Keratinocyte (primary cell): ENCODE results near the gene CACHD1. TPM values are rescaled to one million over a fixed set of nuclear protein-coding genes. Genes with fewer than 3 reads are reported as not detected.

Experiments used
- DNase-seq: peaks from one replicate; pipeline ENCODE4 v3.0.0-alpha.2; 2011; ENCODE audit warnings: low read depth, missing footprints, low spot score
- FAIRE-seq: peaks from 2 replicates; lab custom pipeline; 2011; peaks lifted over from hg19 to GRCh38; lab: Jason Lieb, UNC
- H2AFZ ChIP-seq: 2 replicates; pipeline ENCODE4 v1.6.0; 2012; ENCODE audit warnings: low read length, control low read depth, inconsistent platforms; ENCODE audit not compliant: control insufficient read depth
- H3K27ac ChIP-seq: 2 replicates; pipeline ENCODE4 v1.5.1; 2011; ENCODE audit warnings: low read length; ENCODE audit not compliant: control insufficient read depth, insufficient read depth
- H3K27me3 ChIP-seq: 3 replicates; pipeline ENCODE4 v1.6.0; 2011; ENCODE audit warnings: low read length; ENCODE audit not compliant: control insufficient read depth, insufficient read depth; ENCODE audit errors: extremely low read depth
- H3K36me3 ChIP-seq, 2 experiments: 2 replicates in 1 of 2; 3 replicates in 1 of 2; pipeline ENCODE4 v1.5.1; 2011; ENCODE audit warnings: low read length in 2 of 2, mild to moderate bottlenecking in 1 of 2; ENCODE audit not compliant: control insufficient read depth in 2 of 2, insufficient read depth in 2 of 2; ENCODE audit errors: extremely low read depth in 1 of 2
- H3K4me1 ChIP-seq: 3 replicates; pipeline ENCODE4 v1.5.1; 2011; ENCODE audit warnings: low read length; ENCODE audit not compliant: control insufficient read depth, insufficient read depth; ENCODE audit errors: extremely low read depth
- H3K4me2 ChIP-seq: 3 replicates; pipeline ENCODE4 v1.6.0; 2011; ENCODE audit warnings: low read depth, low read length; ENCODE audit not compliant: control insufficient read depth, insufficient read depth; ENCODE audit errors: extremely low read depth
- H3K4me3 ChIP-seq, 3 experiments: fragments of 200-600 bp in 1 of 3; sonication (generic) in 1 of 3; 2 replicates in 2 of 3; 3 replicates in 1 of 3; pipeline ENCODE4 v1.5.1; 2011 to 2016; ENCODE audit warnings: low read length in 3 of 3, mild to moderate bottlenecking in 3 of 3, control low read depth in 2 of 3, inconsistent platforms in 1 of 3, low read depth in 1 of 3, mixed read lengths in 1 of 3, mixed run types in 1 of 3, moderate library complexity in 1 of 3; ENCODE audit not compliant: control insufficient read depth in 2 of 3, insufficient read depth in 2 of 3; ENCODE audit errors: extremely low read depth in 1 of 3
- H3K79me2 ChIP-seq: 2 replicates; pipeline ENCODE4 v1.6.0; 2012; ENCODE audit warnings: low read length; ENCODE audit not compliant: control insufficient read depth, insufficient read depth
- H3K9ac ChIP-seq: 3 replicates; pipeline ENCODE4 v1.6.0; 2011; ENCODE audit warnings: low read length; ENCODE audit not compliant: control insufficient read depth, insufficient read depth; ENCODE audit errors: extremely low read depth
- H3K9me1 ChIP-seq: 3 replicates; pipeline ENCODE4 v1.6.0; 2011; ENCODE audit warnings: low read length; ENCODE audit not compliant: control insufficient read depth, insufficient read depth; ENCODE audit errors: extremely low read depth
- H3K9me3 ChIP-seq: 2 replicates; pipeline ENCODE4 v1.5.1; 2012; ENCODE audit warnings: low read depth, low read length; ENCODE audit not compliant: control insufficient read depth
- H4K20me1 ChIP-seq: 3 replicates; pipeline ENCODE4 v1.6.0; 2011; ENCODE audit warnings: low read length; ENCODE audit not compliant: control insufficient read depth, insufficient read depth; ENCODE audit errors: extremely low read depth
- CTCF ChIP-seq, 3 experiments: IDR thresholded peaks in 1 of 3; conservative IDR thresholded peaks in 1 of 3; optimal IDR thresholded peaks in 1 of 3; 2 replicates in 2 of 3; 3 replicates in 1 of 3; pipeline versions ENCODE3 to v1.5.1; 2011; ENCODE audit warnings: low read length in 3 of 3, mild to moderate bottlenecking in 3 of 3, moderate library complexity in 2 of 3, control low read depth in 1 of 3, inconsistent platforms in 1 of 3; ENCODE audit not compliant: insufficient read depth in 2 of 3; ENCODE audit errors: extremely low read depth in 1 of 3
- EZH2 ChIP-seq: IDR thresholded peaks from one replicate; pipeline ENCODE4 v1.6.1; 2012; ENCODE audit warnings: inconsistent platforms, mild to moderate bottlenecking, low read length, moderate library complexity
- dilution Hi-C: fragments of 300-500 bp; cut with MboI; formaldehyde crosslinking; loops from one replicate; pipeline ENCODE4 v1.7.0; 2020; ENCODE audit warnings: low sequenced_read_pairs; ENCODE audit not compliant: extremely low pct_ligation_motif_present
- polyA plus RNA-seq, 5 experiments: library from polyadenylated mRNA; depleted of rRNA in 3 of 5; stranded (reverse) in 3 of 5; stranded (forward) in 1 of 5; unstranded in 1 of 5; fragments of >200 nt; gene quantifications; 1 replicate in 1 of 5; 2 replicates in 3 of 5; 3 replicates in 1 of 5; pipeline versions ENCODE4 v1.2.1 to v1.2.3, GENCODE V29; 2011 to 2012; ENCODE audit warnings: missing spikeins in 2 of 5, low read depth in 1 of 5, low replicate concordance in 1 of 5

Gene CACHD1
- polyA plus RNA-seq, 1 donor (not counting 4 experiments of a cell fraction or from before 2014, with no cell fraction given): 2.4 TPM

- no peaks in the 10 kb centered on the region for H3K9me3 ChIP-seq
- TF ChIP-seq CTCF (optimal IDR thresholded peaks at IDR 0.05 in 1 of 3, IDR thresholded peaks at IDR 0.05 in 1 of 3, conservative IDR thresholded peaks at IDR 0.05 in 1 of 3; ENCODE audit: extremely low read depth in 1 of 3, insufficient read depth in 2 of 3, low read length in 3 of 3) (no peak), EZH2 (no peak)
- DNase-seq: no peak
- H3K4me1 ChIP-seq: peaks cover 12% of the 10 kb centered on the region
- H3K36me3 ChIP-seq: no peaks in the 10 kb centered on the region
- H3K27ac ChIP-seq: no peak overlapping the region
- H3K4me2 ChIP-seq: no peak overlapping the region
- H3K4me3 ChIP-seq: no peak overlapping the region
- H3K27me3 ChIP-seq: no peaks in the 10 kb centered on the region
- H4K20me1 ChIP-seq: no peaks in the 10 kb centered on the region
- no peak for FAIRE-seq
- H3K9ac ChIP-seq: no peak overlapping the region
- H3K79me2 ChIP-seq: no peaks in the 10 kb centered on the region
- dilution Hi-C loops: no loop called here
- H2AFZ ChIP-seq: no peak overlapping the region
- H3K9me1 ChIP-seq: no peaks in the 10 kb centered on the region
Measured at GRCh38 chr1:64518692-64519481, 49.0 kb downstream of the CACHD1 start.

GRCh38 chr1:64519901-64520300 lies 50.0 kb downstream of the CACHD1 start:
- Histone ChIP-seq H4K20me1 (no peaks in the 10 kb centered on the region), H3K4me1 (peaks cover 12% of the 10 kb centered on the region), H3K4me2 (no peak overlapping the region), H2AFZ (no peak overlapping the region), H3K79me2 (no peaks in the 10 kb centered on the region), H3K27me3 (no peaks in the 10 kb centered on the region), H3K9me1 (no peaks in the 10 kb centered on the region), H3K9me3 (no peaks in the 10 kb centered on the region), H3K27ac (no peak overlapping the region), H3K4me3 (no peak overlapping the region), H3K9ac (no peak overlapping the region), H3K36me3 (no peaks in the 10 kb centered on the region)
- FAIRE-seq (no peak), DNase-seq (no peak)
- dilution Hi-C loops: no loop called here
- no peak for TF ChIP-seq EZH2
- no peak for TF ChIP-seq CTCF (optimal IDR thresholded peaks at IDR 0.05 in 1 of 3, IDR thresholded peaks at IDR 0.05 in 1 of 3, conservative IDR thresholded peaks at IDR 0.05 in 1 of 3; ENCODE audit: extremely low read depth in 1 of 3, insufficient read depth in 2 of 3, low read length in 3 of 3)
